SH-SY5Y (cell line): ENCODE measurements around the gene CGB1.
A peak's percentile ranks its signal among the peaks of the same experiment; 100 is the strongest.
"Not testable (repeated sequence)": the region's sequence is repeated elsewhere in the genome, so short reads cannot be mapped to it uniquely, and the experiment has no call there.

Experiments used
- GATA2 ChIP-seq: IDR thresholded peaks from 2 replicates; pipeline ENCODE4 v1.6.1; 2011; ENCODE audit warnings: mild to moderate bottlenecking, low read depth, low read length
- GATA3 ChIP-seq: IDR thresholded peaks from 2 replicates; pipeline ENCODE4 v1.6.1; 2011; ENCODE audit warnings: low read depth, mild to moderate bottlenecking, low read length, moderate library complexity

CGB1 gene

DNA sequence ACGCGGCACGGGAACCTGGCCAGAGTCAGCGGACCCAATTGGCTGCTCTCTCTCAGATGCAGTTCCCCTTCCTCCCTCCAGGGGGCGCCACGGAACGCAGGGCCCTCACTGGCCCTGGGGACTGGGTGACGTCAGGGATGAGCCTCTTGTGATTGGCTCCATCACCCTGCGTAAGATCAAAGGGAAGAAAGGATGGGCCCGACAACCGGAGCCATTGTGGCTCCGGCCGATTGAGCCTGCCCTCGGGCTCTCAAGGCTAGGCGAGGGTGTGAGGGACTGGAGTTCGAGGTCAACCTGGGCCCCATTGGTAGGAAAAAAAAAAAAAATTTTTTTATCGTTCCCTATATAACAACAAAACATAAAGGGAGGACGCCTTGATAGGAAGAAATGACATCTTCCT is at the start of gene CGB1:
Gene CGB1, minus strand, starts transcription at position 81 of the 400 bp plus-strand sequence. CDS start 184 bp downstream, outside the sequence.
- not testable (repeated sequence) for TF ChIP-seq GATA3, GATA2

DNA sequence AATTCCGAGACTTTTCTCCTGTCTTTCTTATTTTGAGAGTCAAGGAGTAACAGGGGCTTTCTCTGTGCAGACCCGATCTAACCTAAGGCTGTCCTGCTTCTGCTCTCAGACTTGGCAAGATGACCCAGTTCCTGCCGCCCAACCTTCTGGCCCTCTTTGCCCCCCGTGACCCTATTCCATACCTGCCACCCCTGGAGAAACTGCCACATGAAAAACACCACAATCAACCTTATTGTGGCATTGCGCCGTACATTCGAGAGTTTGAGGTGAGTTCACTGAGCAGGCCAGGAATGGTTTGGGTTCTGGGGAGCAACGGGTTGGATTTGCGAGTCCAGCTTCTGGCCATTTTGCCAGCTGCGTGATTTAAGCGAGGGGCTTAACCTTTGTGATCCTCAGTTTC is 49.6 kb upstream of the CGB1 start:
- no peak for TF ChIP-seq GATA3
- TF ChIP-seq GATA2: no peak

DNA sequence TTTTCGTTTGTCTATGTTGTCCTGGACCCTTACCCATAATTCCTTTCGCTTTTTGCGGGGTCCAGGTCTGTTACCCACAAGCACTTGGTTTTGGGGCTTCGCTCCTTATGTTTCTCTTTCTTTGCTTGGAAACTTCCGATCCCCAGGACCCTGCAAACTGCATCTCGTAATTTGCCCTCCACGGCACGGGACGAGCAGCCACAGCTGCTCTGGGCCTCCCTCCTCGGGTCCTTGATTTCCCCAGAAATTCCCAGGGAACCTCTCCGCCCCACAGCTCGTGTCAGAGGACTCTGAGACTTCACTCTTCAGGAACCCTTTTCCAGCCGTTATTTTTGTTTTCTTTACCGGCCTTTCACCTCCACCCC is 49.2 kb upstream of the CGB1 start:
- TF ChIP-seq GATA2: no peak

DNA sequence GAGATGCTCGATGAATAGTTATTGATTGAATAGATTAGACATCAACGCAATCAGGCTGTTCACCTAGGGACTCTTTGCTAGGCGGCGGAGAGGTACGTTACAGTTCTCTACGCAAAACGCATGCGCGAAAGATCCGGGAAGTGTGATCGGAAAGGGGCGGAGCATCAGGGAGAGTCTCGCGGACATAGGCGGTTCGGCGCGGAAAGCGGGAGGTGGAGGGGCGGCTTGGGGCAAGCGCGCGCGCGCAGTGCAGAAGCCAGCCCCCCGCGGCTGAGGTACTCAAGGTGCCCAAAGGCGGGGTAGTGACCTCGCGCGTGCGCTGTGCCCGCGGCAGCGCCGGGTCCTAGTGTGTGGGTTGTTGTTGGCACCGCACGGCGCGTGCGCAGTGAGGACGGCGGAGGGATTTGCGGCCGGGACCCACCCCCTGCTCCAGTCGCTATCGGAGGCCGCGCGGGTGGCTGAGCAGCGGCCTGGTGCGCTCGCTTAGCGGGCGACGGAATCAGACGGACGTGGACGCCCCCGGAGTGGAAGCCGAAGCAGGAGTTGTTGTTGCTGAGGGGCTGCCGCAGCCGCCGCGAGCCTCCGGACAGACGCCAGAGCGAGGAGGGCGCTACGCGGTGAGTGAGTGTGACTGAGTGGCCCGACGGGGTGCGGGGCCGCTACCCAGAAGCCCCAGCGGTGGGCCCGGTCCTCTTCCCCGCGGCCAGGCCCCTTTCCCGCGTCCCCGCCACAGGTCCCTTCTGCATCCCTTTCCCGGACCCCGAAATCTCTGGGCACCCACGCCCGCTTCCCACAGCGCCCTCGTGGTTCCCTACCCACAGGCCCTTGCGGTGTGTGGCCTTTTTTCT is 48.5 kb upstream of the CGB1 start, which contains the start of gene SNRNP70:
Gene SNRNP70, plus strand, starts transcription at position 432 of the 848 bp plus-strand sequence. CDS start 964 bp downstream, outside the sequence.
- TF ChIP-seq GATA2: no peak; the same call in 1 of the 2 replicates
- no peak for TF ChIP-seq GATA3

DNA sequence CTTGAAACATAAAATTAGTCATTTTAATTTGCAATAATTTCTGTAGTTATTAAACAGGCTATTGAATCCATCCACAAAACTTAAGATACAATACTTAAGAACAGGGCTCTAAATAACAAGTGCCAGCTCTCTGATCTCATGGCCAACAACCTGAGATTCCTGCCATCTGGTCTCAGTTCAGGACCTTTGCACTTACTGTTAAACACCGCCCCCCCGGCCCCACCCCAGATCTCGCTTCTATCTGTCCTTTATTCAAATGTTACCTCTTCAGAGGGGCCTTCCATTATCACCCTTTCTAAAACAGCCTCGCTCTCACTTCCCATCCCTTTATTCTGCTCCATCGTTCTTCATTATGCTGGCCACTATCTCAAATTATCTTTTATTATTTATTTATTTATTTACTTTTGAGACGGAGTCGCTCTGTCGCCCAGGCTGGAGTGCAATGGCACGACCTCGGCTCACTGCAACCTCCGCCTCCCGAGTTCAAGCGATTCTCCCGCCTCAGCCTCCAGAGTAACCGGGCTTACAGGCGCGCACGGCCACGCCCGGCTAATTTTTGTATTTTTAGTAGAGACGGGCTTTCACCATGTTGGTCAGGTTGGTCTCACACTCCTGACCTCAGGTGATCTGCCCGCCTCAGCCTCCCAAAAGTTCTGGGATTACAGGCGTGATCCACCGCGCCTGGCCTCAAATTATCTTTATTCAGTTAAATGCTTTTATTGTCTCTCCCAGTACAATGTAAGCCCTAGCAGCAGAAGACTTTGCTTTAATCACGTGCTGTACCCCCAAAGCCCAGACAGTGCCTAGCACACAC is 47.7 kb upstream of the CGB1 start:
- TF ChIP-seq GATA2 (peak; percentile 50; the same call in 1 of the 2 replicates), GATA3 (no peak)

DNA sequence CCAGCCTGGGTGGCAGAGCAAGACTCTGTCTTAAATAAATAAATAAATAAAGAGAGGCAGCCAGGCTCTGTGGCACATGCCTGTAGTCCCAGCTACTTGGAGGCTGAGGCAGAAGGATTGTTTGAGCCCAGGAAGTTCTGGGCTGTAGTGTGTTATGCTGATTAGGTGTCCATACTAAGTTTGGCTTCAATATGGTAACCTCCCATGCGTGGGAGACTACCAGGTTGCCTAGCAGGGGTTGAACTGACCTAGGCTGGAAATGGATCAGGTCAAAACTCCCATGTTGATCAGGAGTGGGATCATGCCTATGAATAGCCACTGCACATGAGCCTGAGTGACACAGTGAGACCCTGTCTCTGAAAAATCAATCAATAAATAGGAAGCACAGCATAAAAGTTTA is 44.6 kb upstream of the CGB1 start:
- TF ChIP-seq GATA2 (no peak), GATA3 (no peak)

DNA sequence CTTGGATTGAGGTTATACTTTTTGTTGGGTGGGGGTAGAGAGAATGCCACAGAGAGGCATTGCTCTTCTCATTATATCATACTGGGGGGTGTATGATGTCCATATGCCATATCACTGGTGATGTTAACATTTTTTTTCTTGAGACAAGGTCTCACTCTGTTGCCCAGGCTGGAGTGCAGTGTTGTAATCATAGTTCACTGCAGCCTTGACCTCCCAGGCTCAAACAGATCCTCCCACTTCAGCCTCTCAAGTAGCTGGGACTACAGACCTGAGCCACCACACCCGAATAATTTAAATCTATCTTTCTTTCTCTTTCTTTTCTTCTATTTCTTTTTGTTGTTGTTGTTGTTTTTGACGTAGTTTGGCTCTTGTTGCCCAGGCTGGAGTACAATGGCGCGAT is 43.7 kb upstream of the CGB1 start:
- no peak for TF ChIP-seq GATA2
- no peak for TF ChIP-seq GATA3

DNA sequence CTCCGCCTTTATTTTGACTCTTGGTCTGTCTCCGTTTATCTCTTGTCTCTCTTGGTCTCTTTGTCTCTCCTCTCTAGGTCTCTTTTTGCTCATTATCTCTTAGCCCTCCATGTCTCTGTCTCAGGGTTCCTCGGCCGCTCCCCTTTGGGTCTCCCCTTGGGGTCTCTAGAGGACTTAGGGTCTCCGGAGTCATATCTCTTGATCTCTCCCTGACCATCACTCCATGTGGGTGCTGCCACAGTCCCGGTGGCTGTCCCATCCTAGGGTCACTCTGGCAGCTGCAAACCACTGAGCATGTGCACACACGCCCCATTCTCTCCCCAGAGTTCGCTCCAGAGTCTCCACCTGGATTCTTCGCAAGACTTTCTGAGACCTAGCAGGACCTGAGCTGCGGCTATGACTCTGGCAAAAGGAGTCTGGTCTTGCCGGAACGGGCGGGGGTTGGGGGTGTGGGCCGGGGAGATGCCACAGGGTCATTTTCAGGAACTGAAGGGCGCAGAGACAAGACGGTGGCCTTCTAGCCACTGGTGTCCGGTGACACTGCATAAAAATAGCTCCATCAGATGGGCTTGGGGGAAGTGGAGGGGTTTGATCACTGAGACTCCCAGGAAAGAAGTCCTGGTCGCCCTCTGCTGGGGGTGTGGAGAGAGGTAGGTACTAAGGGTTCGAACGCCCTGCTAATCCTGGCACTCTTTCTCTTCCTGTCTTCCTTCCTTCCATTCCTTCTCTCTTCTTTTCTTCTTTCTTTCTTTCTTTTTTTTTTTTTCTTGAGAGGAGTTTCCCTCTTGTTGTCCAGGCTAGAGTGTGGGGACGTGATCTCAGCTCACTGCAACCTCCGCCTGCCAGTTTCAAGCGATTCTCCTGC is 37.1 kb upstream of the CGB1 start:
- TF ChIP-seq GATA2 (no peak), GATA3 (no peak)

DNA sequence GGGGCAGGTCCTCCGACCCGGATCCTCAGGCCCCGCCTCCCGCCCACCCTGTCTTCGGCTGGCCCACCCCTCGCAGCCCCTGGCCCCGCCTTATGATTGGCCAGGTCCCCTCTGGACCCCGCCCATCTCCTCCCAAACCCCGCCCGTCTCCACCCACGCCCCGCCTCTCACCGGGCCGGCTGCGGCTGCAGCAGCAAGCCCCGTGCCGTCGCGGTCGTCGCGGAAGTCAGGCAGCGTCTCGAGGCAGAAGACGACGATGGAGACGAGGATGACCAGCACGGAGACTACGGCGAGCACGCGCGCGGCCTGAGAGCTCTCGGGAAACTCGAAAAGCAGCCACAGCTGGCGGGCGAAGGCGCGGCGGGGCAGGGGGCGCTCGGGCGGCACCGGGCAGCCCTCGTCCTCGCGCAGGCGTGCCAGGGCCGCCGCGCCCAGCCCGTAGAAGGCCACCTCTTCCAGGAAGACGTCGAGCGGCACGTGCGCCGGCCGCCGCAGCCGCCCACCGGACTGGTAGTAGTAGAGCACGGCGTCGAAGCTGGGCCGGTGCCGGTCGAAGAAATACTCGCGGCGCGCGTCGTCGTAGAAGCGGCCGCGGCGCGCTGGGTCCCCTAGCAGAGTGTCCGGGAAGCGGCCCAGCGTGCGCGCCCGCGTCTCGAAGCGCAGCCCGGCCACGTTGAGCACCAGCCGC is 35.3 kb upstream of the CGB1 start:
- TF ChIP-seq GATA2 (no peak), GATA3 (no peak)

DNA sequence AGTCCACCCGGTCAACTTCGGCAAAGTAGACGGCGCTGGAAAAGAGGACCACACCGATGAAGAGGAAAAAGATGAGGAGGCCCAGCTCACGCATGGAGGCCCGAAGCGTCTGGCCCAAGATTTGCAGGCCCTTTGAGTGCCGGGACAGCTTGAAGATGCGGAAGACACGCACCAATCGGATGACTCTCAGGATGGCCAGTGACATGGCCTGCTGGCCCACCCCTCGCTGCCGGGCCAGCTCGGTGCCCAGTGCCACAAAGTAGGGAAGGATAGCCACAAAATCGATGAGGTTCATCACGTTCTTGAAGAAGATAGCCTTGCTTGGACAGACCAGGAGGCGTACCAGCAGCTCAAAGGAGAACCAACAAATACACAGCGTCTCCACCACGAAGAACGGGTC is 33.7 kb upstream of the CGB1 start:
- TF ChIP-seq GATA3 (no peak), GATA2 (no peak)

DNA sequence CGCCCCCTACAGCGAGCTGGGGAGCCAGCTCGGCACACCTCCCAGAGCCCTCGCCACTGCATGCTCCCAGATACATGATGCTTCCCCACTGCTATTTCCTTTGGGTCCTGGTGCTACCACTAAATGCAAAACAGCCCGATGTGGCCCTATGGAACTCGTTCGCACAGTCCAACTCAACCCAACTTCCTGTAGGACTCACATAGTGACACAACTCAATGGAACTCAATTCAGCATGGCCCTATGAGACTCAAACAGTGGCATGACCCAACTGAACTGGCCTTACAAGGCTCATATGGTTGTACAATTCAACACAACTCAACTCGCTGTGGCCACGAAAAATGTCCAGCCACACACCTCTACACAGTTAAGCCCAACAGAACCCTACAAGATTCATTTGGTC is 32.3 kb upstream of the CGB1 start:
- no peak for TF ChIP-seq GATA2
- no peak for TF ChIP-seq GATA3

DNA sequence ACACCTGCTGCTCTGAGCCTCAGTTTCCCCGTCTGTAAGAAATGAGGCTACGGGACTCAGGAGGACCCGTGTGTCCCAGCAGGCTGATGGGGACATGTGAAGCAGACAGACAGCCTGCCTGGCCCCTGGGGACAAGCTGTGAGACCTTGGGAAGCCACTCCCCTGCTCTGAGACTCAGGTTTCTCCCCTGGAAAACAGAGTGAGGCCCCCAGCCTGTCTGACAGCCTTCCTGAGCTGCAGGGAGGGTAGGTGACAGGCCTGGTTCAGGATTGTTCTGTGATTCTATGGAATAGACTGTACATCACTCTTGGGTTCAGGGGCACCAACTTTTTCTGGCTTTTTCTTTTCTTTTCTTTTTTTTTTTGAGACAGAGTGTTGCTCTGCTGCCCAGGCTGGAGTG is 30.9 kb upstream of the CGB1 start:
- TF ChIP-seq GATA3: no peak
- no peak for TF ChIP-seq GATA2

DNA sequence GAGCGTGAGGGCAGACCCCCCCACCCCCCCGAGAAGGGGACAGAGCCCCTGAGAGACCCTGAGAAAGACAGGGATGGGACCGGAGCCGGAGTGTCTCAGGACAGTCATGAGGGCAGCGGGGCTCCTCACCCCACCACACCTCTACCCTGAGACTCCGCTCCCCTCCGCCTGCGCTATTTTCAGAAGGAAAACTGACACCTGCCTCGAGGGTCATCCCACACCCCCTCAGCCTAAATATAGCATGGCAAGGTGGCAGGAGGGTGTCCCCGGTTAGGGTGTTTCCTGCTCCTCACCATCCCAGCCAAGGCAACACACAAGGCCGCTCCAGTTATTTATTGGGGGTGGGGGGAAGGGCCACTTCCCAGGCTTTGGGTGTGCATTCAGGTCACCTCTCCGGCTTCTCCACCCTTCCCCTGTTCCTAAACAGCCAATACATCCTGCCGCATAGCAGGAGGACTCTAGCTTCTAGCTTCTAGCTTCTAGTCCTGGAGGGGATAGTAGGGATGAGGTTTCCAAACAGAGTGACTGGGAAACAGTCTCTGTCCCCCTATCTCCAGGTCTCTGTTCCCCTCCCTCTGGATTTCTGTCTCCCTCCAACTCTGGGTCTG is 29.3 kb upstream of the CGB1 start:
- TF ChIP-seq GATA3: no peak
- TF ChIP-seq GATA2: no peak
